ENCODE data around the gene FBLN5.

GRCh38 chr14:91955168-91955567 lies 7.7 kb upstream of the FBLN5 start:
- TF ChIP-seq CTCF (conservative IDR thresholded peaks at IDR 0.05 in 1 of 2, IDR thresholded peaks at IDR 0.05 in 1 of 2; ENCODE audit: low read depth in 1 of 2, low read length in 2 of 2) (no peak), EZH2 (IDR thresholded peaks at IDR 0.05; ENCODE audit: low read length, missing control alignments) (no peak)

All from fibroblast of lung (primary cell).